ENCODE measurements around the gene AGRN. TPM values are rescaled to one million over a fixed set of nuclear protein-coding genes. Genes with fewer than 3 reads are reported as not detected.
"Not testable (repeated sequence)": the region's sequence is repeated elsewhere in the genome, so short reads cannot be mapped to it uniquely, and the experiment has no call there.

Gene AGRN
- total RNA-seq, 4 donors from 2014 or later = 10.9 to 35.7 (median 20.6) TPM

- Histone ChIP-seq H3K27me3 (peaks cover 0 to 10% of the 10 kb centered on the region in 2 donors), H3K27ac (no peak overlapping the region), H3K9me3 (no peaks in the 10 kb centered on the region), H3K4me3 (no peak overlapping the region), H3K4me1 (peaks cover 0 to 46% (median 14%) of the 10 kb centered on the region in 4 donors), H3K36me3 (no peaks in the 10 kb centered on the region)
- 70 to 86% methylated on average over 5 to 17 of the region's 17 CpGs for WGBS, 2 donors
- DNase-seq (ENCODE audit: low spot score in 2 of 2) = no peak
- no peak for TF ChIP-seq CTCF (IDR thresholded peaks at IDR 0.05)
- TF ChIP-seq POLR2A (IDR thresholded peaks at IDR 0.05) = no peak
- TF ChIP-seq EP300 (IDR thresholded peaks at IDR 0.05) = no peak
These were observed 7.9 kb downstream of the AGRN start for GRCh38 chr1:1027791-1028190.

- not testable (repeated sequence) for DNase-seq (ENCODE audit: low spot score in 2 of 2); H3K4me3 ChIP-seq; H3K9me3 ChIP-seq
- Histone ChIP-seq H3K27me3 (peaks cover 0 to 26% of the 10 kb centered on the region in 2 donors), H3K4me1 (peaks cover 0 to 42% (median 24%) of the 10 kb centered on the region in 4 donors), H3K27ac (peak overlapping the region in 1 of 4 donors; percentile 15), H3K36me3 (peaks cover 0 to 10% (median 0%) of the 10 kb centered on the region in 3 donors)
- 39 to 48% methylated on average over 4 to 6 of the region's 7 CpGs for WGBS, 2 donors
These were observed 11.1 kb downstream of the AGRN start for GRCh38 chr1:1030867-1031658.

- peaks cover 0 to 26% of the 10 kb centered on the region in 2 donors for H3K27me3 ChIP-seq
- H3K4me1 ChIP-seq = peaks cover 0 to 40% (median 24%) of the 10 kb centered on the region in 4 donors
- no peak overlapping the region for H3K4me3 ChIP-seq
- no peak for DNase-seq (ENCODE audit: low spot score in 2 of 2)
- 72 to 75% methylated on average over 11 of the region's 11 CpGs for WGBS, 2 donors
- H3K36me3 ChIP-seq = peaks cover 0 to 17% (median 0%) of the 10 kb centered on the region in 3 donors
- TF ChIP-seq EP300 (IDR thresholded peaks at IDR 0.05) (no peak), POLR2A (IDR thresholded peaks at IDR 0.05) (no peak), CTCF (IDR thresholded peaks at IDR 0.05) (no peak)
- H3K27ac ChIP-seq = peak overlapping the region in 1 of 4 donors; percentile 15
- H3K9me3 ChIP-seq = no peaks in the 10 kb centered on the region
These were observed 11.8 kb downstream of the AGRN start for GRCh38 chr1:1031659-1032235.

DNA sequence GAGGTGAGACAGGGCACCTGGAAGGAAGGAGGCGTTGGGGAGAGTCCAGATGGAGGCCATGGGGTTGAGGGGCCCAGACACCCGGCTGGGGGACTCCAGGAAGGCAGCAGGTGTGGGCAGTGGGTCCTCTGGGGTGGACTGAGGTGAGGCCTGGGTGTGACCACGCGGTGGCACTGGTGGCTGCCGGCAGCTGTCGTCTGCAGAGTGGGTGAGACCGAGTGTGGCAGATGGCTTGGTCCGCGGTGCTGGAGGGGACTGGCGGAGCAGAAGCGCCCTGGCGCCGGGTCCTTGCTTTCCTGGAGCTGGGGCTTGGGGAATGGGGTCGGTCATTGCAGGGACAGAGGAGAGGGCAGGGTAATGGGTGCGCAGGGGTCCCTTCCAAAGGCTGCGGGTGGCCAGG lies 12.5 kb downstream of the AGRN start:
- H3K4me1 ChIP-seq = peaks cover 0 to 40% (median 24%) of the 10 kb centered on the region in 4 donors
- H3K36me3 ChIP-seq = peaks cover 0 to 24% (median 0%) of the 10 kb centered on the region in 3 donors
- no peak for DNase-seq (ENCODE audit: low spot score in 2 of 2)
- no peaks in the 10 kb centered on the region for H3K9me3 ChIP-seq
- H3K27ac ChIP-seq = peak overlapping the region in 1 of 4 donors; percentile 42
- 47 to 52% methylated on average over 14 to 16 of the region's 16 CpGs for WGBS, 2 donors
- H3K27me3 ChIP-seq = peaks cover 0 to 26% of the 10 kb centered on the region in 2 donors
- peak overlapping the region in 1 of 4 donors; percentile 53 for H3K4me3 ChIP-seq
- TF ChIP-seq CTCF (IDR thresholded peaks at IDR 0.05) (no peak), EP300 (IDR thresholded peaks at IDR 0.05) (no peak), POLR2A (IDR thresholded peaks at IDR 0.05) (no peak)

DNA sequence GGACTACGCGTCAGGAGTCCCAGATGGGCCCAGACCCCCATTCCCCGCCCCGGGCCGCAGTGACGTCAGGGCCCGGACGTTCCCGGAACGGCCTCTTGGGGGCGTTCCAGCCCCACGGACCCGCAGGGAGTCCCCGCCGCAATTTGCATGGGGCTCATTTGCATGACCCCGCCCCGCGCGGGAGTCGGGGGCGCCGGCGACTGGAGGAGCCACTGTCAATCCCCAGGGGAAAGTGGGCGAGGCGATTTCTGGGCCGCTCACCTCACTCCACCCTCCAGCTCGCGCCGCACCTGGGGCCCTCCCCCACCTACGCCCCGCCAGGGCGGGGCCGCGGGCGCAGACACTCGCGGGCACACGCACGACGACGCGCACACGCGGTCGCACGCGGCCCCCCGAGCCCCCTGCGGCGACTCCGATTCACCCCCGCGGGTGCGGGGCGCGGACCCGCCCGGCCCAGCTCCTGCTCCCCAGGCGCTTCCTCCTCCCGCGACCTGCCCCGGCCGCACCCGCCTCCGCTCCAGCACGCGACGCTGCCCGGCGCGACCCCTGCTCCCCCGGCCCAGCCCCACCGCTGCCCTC lies 13.2 kb downstream of the AGRN start:
- WGBS, 2 donors = 4 to 11% methylated on average over 28 to 32 of the region's 73 CpGs
- H3K36me3 ChIP-seq = peaks cover 0 to 27% (median 0%) of the 10 kb centered on the region in 3 donors
- no peak for DNase-seq (ENCODE audit: low spot score in 2 of 2)
- peaks cover 0 to 26% of the 10 kb centered on the region in 2 donors for H3K27me3 ChIP-seq
- peak overlapping the region in 1 of 4 donors; percentile 42 for H3K27ac ChIP-seq
- H3K4me3 ChIP-seq = peak overlapping the region; percentile 9 to 53 (median 35)
- peaks cover 0 to 40% (median 24%) of the 10 kb centered on the region in 4 donors for H3K4me1 ChIP-seq
- no peaks in the 10 kb centered on the region for H3K9me3 ChIP-seq
- TF ChIP-seq EP300 (IDR thresholded peaks at IDR 0.05) = no peak
- peak; percentile 64 to 80 (median 77) for TF ChIP-seq CTCF (IDR thresholded peaks at IDR 0.05)
